ENCODE results near the gene CRISPLD2.
"Not testable (repeated sequence)": the region's sequence is repeated elsewhere in the genome, so short reads cannot be mapped to it uniquely, and the experiment has no call there.

Gene CRISPLD2

GRCh38 chr16:84860383-84860782 is 40.6 kb downstream of the CRISPLD2 start:
- no peak for DNase-seq (ENCODE audit: low spot score)

GRCh38 chr16:84861671-84862070 is 41.9 kb downstream of the CRISPLD2 start:
- DNase-seq (ENCODE audit: low spot score): no peak

DNA sequence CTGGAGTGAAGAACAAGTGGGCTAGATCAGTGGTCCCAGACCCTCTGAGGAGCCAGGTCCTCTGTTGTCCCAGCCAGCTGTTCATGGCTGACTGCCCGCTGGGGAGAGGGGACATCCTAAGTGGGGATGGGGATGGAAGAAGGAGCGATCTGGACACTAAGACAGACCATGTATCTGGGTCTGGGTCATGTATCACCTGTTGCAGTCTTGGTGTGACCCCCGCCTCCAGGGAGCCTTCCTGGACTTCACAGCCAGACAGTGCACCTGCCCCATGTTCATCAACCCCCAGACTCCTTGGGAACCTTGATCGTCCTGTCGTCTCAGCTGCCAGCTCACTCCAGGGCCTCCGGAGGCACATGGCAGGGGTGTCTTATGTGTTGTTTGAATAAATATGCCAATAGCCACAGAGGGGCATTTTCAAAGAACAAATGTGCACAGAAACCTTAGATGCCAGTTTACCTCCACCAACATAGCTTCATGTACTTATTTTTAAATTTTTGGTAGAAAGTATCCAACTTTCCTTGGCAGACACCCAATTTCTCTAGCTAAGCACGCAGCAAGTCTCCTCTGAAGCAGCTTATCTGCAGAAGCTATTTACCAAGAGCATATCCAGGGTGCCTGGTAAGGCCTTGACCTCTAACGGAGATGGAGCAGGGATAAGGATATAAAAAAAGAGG is 43.2 kb downstream of the CRISPLD2 start:
- no peak for DNase-seq (ENCODE audit: low spot score)

DNA sequence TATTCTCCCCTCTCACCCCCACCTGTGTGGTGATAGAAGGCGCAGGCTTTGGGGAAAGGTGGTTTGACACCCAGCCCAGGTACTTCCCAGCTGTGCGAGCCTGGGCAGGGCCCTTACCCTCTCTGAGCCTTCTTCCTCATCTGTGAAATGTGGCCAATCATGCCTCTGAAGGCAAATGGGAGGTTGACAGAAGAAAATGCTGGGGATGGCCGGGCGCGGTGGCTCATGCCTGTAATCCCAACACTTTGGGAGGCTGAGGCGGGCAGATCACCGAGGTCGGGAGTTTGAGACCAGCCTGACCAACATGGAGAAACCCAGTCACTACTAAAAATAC is 43.7 kb downstream of the CRISPLD2 start:
- DNase-seq (ENCODE audit: low spot score): no peak

- no peak for DNase-seq (ENCODE audit: low spot score)
Measured at GRCh38 chr16:84864326-84864955, 44.7 kb downstream of the CRISPLD2 start.

DNA sequence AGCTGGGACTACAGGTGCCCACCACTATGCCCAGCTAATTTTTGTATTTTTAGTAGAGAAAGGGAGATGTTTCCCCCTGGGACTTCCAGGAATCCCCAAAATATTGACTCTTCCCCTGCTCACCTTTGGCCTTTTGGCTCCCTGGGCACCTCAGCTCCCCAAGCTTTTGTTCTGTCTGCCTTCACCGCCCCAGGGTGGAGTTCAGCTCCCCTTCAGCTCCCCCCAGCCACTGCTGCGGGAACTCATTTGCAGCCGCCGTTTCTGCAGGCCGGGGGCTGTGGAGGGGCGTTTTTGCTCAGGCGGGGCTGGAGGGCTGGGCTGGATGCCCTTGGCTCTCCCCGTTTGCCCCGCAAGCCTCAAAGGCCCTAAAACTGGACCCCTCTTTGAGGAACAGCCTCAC is 47.9 kb downstream of the CRISPLD2 start:
- DNase-seq (ENCODE audit: low spot score): no peak

DNA sequence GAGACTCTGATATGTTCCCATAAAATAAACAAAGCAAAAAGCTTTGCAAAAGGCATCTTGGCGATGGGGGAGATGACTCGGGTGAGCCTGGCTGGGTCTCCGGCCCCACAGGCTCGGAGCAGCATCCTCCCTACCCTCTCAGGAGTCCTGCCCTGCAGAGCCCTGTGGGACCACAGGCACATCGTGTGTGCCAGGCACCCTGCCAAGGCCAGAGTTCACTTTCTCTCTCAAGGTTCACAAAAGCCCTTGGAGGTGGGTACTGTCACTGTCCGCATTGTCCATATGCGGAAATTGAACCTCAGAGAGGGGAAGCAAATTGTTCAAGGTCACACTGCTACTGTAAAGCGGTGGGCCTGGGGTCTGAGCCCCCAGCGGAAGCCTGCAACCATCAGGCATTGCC is 48.5 kb downstream of the CRISPLD2 start:
- DNase-seq (ENCODE audit: low spot score): no peak

DNA sequence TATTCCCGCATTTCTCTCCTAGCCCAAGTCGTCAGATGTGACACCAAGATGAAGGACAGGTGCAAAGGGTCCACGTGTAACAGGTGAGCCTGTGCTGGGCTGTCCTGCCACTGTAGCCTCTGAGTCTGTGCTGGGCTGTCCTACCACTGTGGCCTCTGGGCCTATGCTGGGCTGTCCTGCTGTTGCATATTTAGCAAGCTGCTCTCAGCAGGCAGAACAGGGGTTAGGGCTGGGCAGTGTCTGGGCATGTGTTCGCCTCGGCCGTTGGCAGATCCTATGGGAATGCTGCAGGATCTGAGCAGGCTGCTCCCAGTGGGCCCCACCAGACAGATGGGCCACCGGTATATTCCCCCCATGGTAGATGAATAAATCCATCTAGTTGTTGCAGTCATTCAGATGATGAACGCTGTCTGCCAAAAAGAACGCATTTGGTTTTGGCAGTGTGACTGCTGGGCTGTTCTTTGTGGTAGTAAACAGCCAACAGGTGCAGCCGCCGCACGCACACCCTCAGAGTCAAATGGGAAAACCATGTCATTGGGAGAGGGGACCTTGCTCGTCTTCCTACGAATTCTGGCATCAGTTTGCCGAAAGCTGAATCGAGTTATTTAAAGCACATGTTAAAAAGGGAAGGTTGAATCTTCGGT is 49.2 kb downstream of the CRISPLD2 start:
- no peak for DNase-seq (ENCODE audit: low spot score)

- DNase-seq (ENCODE audit: low spot score): no peak
Measured at GRCh38 chr16:84869473-84869845, 49.7 kb downstream of the CRISPLD2 start.

DNA sequence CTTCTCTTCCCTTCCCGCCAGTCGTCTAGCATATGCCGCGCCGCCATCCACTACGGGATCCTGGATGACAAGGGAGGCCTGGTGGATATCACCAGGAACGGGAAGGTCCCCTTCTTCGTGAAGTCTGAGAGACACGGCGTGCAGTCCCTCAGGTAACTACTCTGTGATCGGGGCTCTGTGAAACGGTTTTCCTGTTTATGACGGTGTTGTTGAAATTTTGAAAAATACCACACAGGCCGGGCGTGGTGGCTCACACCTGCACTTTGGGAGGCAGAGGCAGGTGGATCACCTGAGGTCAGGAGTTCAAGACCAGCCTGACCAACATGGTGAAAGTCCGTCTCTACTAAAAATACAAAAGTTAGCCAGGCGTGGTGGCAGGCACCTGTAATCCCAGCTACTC is 53.2 kb downstream of the CRISPLD2 start:
- not testable (repeated sequence) for DNase-seq (ENCODE audit: low spot score)

- no peak for DNase-seq (ENCODE audit: low spot score)
Measured at GRCh38 chr16:84874004-84874435, 54.2 kb downstream of the CRISPLD2 start.

DNA sequence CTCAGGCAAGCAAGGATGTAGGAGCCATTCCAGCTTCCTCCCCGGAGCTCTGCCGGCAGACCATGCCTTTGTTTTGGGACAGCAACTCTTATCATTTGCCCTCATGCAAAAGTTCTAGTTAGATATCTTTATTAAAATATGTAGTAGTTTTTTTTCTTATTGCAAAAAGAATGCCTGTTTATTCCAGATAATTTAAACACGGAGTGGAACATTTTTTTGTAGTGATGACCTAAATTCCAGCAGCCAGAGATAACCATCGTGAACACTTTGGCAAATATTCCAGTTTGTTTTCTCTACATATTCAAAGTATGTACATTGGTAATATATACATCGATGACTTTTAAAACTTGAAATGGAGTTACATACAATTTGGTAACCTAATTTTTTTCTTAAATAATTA is 54.8 kb downstream of the CRISPLD2 start:
- DNase-seq (ENCODE audit: low spot score): no peak

- DNase-seq (ENCODE audit: low spot score): no peak
Measured at GRCh38 chr16:84874983-84875382, 55.2 kb downstream of the CRISPLD2 start.

- DNase-seq (ENCODE audit: low spot score): no peak
Measured at GRCh38 chr16:84875846-84876245, 56.1 kb downstream of the CRISPLD2 start.

DNA sequence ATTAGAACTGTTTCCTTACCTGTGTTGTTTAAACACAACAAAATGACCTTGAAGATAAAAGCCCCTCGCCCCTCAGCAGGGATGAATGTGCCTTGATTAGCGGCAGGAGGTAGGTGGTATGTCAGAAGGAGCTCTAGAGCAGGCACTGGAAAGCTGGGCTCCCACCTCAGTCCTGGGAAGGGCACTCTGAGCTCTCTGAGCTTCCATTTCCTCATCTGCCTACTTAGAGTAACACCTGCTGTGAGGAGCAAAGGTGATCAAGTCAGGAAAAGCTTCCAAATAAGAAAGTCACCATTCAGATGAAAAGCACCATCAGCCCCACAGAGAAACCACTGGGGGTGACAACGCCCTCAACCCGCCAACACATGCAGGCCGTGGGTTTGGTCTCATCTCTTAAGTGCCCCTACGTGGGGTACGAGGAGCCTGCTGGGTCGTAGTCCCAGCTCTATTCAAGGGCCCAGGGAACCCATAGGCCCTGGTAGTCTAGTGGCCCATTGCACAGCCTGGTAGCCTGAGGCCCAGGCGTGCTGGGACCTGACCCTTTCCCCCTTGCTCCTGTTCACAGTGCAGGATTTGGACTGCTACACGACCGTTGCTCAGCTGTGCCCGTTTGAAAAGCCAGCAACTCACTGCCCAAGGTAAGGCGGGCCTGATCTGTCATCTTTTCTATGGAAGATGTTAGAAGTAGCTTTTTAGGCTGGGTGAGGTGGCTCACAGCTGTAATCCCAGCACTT is 57.3 kb downstream of the CRISPLD2 start:
- DNase-seq (ENCODE audit: low spot score): no peak

DNA sequence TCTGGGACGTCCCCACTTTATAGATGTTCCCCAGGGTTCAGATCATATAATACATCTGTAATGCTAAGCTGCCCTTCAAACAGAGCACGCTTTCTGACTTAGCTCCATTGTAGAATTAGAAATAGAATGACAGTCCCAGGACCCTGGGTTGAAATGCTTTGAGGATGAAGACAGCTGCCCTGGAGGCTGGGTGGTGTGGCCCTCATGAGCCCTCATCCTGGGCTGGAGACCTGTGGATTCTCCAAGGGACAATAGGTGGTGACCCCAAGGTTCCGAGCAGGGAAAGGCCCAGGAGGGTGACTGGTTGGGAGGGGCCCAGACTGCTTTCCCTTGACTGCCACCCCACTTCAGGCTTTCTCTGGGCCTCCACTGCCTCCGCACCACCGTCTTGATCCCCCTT is 59.0 kb downstream of the CRISPLD2 start:
- DNase-seq (ENCODE audit: low spot score): no peak

DNA sequence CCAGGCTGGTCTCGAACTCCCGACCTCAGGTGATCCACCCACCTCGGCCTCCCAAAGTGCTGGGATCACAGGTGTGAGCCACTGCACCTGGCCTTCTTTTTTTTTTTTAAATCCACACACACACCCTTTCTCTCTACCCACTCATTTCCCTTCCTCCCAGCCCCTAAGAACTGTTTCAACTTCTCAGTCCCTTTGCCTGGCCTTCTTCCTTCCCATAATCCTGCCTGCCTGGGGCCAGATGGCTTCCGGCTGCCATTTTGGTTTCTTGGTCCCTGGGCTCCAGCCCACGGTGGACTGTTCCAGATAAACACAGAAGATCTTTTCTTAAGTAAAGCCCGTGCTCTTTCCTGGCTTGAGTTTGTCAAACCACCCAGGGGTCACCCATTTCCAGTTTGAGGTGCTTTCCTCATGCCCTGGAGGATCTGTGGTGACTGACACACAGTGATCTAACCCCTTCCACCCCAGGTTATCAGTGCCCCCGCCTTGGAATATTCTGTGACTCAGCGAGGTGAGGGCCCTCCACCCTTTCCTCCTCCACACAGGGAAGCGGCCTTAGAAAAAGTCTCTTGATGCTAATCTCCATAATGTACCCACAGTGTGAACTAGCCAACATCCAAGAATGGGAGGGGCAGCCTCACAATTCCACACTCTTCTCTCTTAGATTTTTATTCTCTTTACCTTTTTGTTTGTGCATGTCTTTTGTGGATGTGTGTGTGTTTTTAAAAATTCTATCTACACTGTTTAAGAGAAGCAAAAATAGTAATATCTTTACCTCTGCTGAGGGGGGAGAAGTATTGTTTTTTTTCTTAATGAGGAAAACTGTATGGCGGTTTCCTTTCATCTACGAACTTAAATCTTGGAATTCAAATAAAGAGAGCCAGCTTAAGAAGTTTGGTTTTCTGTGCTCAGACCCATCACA is 60.0 kb downstream of the CRISPLD2 start:
- no peak for DNase-seq (ENCODE audit: low spot score)

DNA sequence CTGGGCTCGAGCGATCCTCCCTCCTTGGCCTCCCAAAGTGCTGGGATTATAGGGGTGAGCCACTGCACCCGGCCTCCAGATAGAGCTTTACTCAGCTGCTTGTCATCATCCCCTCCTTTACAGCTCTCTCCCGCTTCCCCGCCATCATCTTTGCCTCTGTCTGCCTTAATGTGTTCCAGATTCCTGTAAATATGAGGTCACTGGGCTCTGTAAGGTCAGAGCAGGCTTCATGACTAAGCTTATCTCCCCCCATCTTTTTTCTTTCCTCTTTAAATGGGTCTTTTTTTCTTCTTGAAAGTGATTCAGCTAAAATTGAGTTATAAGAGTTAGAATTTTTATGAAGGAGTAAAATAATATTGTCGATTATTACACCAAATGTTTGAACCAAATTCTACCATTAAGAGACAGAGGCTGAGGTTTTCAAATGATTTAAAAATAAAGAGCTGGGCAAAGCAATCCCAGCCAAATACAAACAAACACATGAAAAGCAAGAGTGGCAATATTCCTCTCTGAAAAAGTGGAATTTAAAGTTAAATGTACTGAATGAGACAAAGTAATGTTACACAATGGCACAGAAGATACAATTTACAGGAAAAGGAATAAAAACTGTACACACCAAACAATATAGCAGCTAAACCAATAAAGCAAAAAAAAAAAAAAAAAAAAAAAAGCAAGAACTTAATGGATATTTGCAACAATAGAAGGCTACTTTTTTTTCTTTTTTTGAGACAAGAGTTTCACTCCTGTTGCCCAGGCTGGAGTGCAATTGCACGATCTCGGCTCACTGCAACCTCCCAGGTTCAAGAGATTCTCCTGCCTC is 62.1 kb downstream of the CRISPLD2 start:
- DNase-seq (ENCODE audit: low spot score): no peak

- no peak for DNase-seq (ENCODE audit: low spot score)
Measured at GRCh38 chr16:84883301-84883700, 63.5 kb downstream of the CRISPLD2 start.

DNA sequence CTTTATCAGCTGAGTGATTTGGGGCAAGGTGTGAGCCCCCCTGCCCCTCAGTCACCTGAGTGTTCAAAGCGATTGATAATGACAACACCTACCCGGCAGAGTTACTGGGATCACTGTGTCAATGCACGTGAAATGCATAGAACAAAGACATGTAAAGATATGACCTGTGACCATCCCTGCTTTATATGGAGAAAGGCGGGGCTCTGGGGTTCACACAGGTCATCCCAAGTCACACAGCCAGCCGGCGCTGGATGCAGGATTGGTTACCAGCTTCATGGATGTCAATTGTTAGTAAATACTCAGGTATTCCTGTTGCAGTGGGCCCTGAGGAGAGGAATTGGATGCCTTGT is 64.4 kb downstream of the CRISPLD2 start:
- no peak for DNase-seq (ENCODE audit: low spot score)
